Gastroesophageal sphincter (tissue), 3 donors: ENCODE results near the gene GP9.

ENCODE experiments used
- POLR2A ChIP-seq, 2 donors: fragments of 450-650 bp; IDR thresholded peaks; one replicate each; pipeline ENCODE4 v1.6.1; 2017; ENCODE audit warnings: antibody characterized with exemption in 2 of 2, mild to moderate bottlenecking in 2 of 2, moderate library complexity in 1 of 2
- POLR2AphosphoS5 ChIP-seq: sonication (generic); formaldehyde crosslinking; IDR thresholded peaks from one replicate; pipeline ENCODE4 v1.6.1; 2017; ENCODE audit warnings: antibody characterized with exemption
- TF ChIP-seq, protein P1 (sequence below), 4 experiments: fragments of 200-600 bp in 2 of 4; fragments of 450-650 bp in 2 of 4; sonication (generic) in 1 of 4; IDR thresholded peaks; one replicate each; pipeline ENCODE4 v1.5.1; 2017 to 2019; ENCODE audit warnings: antibody characterized with exemption in 4 of 4, mild to moderate bottlenecking in 2 of 4, moderate library complexity in 2 of 4

DNA sequence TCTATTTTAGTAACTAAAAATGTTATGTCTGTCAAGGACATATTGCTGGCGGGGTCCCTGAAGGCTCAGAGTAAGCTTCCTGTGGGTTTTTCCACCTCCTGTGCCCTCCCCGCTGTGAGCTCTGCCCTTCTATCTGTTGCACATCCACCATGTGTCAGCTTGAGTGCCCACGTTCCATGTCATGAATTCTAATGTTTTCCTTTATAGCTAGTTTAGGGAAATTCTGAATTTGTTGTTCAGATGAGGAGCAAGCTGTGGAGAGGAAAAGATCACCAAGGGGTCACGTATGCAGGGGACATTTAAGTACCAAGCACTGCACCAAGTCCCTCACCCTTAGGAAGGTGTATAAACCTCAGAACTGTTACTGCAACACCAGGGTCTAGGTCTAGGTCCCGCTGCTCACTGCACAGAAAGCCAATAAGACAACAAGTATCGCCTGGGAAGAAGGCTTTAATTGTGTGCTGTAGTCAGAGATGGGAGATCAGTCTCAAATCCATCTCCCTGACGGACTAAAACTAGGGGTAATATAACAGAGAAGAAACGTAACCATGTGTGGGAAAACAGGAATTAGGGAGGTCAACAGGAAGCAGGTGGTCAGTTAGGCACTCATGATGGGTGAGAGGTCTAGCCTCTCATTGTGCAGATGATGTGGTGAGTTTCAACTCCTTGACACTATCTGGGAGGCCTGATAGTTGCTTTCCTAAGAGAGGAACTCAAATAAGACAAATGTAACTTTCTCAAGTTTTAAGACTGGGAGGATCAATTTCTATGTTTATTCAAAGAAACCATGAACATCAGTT is 9.7 kb downstream of the GP9 start:
- no peak for TF ChIP-seq POLR2A (IDR thresholded peaks at IDR 0.05)
- TF ChIP-seq, protein P1, sequence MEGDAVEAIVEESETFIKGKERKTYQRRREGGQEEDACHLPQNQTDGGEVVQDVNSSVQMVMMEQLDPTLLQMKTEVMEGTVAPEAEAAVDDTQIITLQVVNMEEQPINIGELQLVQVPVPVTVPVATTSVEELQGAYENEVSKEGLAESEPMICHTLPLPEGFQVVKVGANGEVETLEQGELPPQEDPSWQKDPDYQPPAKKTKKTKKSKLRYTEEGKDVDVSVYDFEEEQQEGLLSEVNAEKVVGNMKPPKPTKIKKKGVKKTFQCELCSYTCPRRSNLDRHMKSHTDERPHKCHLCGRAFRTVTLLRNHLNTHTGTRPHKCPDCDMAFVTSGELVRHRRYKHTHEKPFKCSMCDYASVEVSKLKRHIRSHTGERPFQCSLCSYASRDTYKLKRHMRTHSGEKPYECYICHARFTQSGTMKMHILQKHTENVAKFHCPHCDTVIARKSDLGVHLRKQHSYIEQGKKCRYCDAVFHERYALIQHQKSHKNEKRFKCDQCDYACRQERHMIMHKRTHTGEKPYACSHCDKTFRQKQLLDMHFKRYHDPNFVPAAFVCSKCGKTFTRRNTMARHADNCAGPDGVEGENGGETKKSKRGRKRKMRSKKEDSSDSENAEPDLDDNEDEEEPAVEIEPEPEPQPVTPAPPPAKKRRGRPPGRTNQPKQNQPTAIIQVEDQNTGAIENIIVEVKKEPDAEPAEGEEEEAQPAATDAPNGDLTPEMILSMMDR (IDR thresholded peaks at IDR 0.05): no peak
- no peak for TF ChIP-seq POLR2AphosphoS5
